K562 (cell line): ENCODE data around the gene USP48. TPM values are rescaled to one million over a fixed set of nuclear protein-coding genes. Genes with fewer than 3 reads are reported as not detected.

ENCODE experiments used
- ATAC-seq: fragments of 200-7000 bp; cut with Tn5 transposase; 3 replicates; pipeline ENCODE4 v1.9.1; 2020; ENCODE audit warnings: moderate library complexity
- BruUV-seq: library from RNA; stranded (reverse); fragments of 400-500 nt; replicated peaks from 2 replicates; lab custom pipeline; 2021; lab: Mats Ljungman, UMichigan
- CTCF ChIA-PET: fragments of 300-600 bp; formaldehyde crosslinking; extraction: SDS; loops from one replicate; lab custom pipeline; 2021; ENCODE audit warnings: low intra/inter-chr PET ratio; lab: Yijun Ruan, JAX
- POLR2A ChIA-PET: fragments of 300-600, 350-650 bp; sonication (Branson Sonifier 250); formaldehyde crosslinking; extraction: SDS; loops from one replicate; lab custom pipeline; 2021; ENCODE audit warnings: antibody characterized with exemption, inconsistent platforms; lab: Yijun Ruan, JAX
- DNase-seq, 4 experiments: peaks; one replicate each; pipeline versions ENCODE4 v3.0.0 to v3.0.0-alpha.2; 2011 to 2018; ENCODE audit warnings: low spot score in 3 of 4, mixed read lengths in 3 of 4; ENCODE audit errors: extremely low read depth in 1 of 4
- FAIRE-seq: peaks from 2 replicates; lab custom pipeline; 2011; peaks lifted over from hg19 to GRCh38; lab: Jason Lieb, UNC
- H2AFZ ChIP-seq: 2 replicates; pipeline ENCODE4 v1.6.0; 2011; ENCODE audit warnings: low read depth, low read length, control low read depth, inconsistent platforms
- H3K27ac ChIP-seq: fragments of 200-600 bp; 3 replicates; pipeline ENCODE4 v1.8.0; 2011; ENCODE audit warnings: low read depth, mild to moderate bottlenecking, control low read depth, inconsistent platforms, low read length, moderate library complexity, mixed read lengths; ENCODE audit errors: extremely low read depth
- H3K27me3 ChIP-seq, 2 experiments: fragments of 300-600 bp in 1 of 2; 2 replicates in 1 of 2; 3 replicates in 1 of 2; pipeline versions ENCODE4 v1.6.0 to v1.8.0; 2011; ENCODE audit warnings: inconsistent platforms in 2 of 2, low read length in 2 of 2, mild to moderate bottlenecking in 1 of 2, mixed read lengths in 1 of 2, moderate library complexity in 1 of 2; ENCODE audit not compliant: control insufficient read depth in 2 of 2, insufficient read depth in 2 of 2
- H3K36me3 ChIP-seq: fragments of 300-600 bp; 3 replicates; pipeline ENCODE4 v1.8.0; 2011; ENCODE audit warnings: mild to moderate bottlenecking, low read length, inconsistent platforms; ENCODE audit not compliant: control insufficient read depth, insufficient read depth
- H3K4me1 ChIP-seq, 2 experiments: fragments of 200-600 bp in 1 of 2; replicated peaks in 1 of 2; 2 replicates in 1 of 2; 3 replicates in 1 of 2; pipeline versions ENCODE4 v1.5.1 to v1.8.0; 2011; ENCODE audit warnings: inconsistent platforms in 2 of 2, low read length in 2 of 2, mild to moderate bottlenecking in 1 of 2, mixed read lengths in 1 of 2, moderate library complexity in 1 of 2; ENCODE audit not compliant: control insufficient read depth in 2 of 2, insufficient read depth in 2 of 2
- H3K4me2 ChIP-seq: 2 replicates; pipeline ENCODE4 v1.6.1; 2011; ENCODE audit warnings: low read length, control low read depth, inconsistent platforms, mixed read lengths; ENCODE audit not compliant: insufficient read depth
- H3K4me3 ChIP-seq: fragments of 200-600 bp; sonication (generic), shearing (Covaris generic); 2 replicates; pipeline ENCODE4 v1.5.1; 2016; ENCODE audit warnings: control low read depth, inconsistent platforms
- H3K79me2 ChIP-seq: fragments of 200-600 bp; 3 replicates; pipeline ENCODE4 v1.8.0; 2011; ENCODE audit warnings: low read length, inconsistent platforms; ENCODE audit not compliant: control insufficient read depth, insufficient read depth
- H3K9ac ChIP-seq, 2 experiments: 2 replicates each; pipeline versions ENCODE4 v1.6.0 to v1.6.1; 2011; ENCODE audit warnings: low read depth in 2 of 2, low read length in 2 of 2, control low read depth in 1 of 2, inconsistent platforms in 1 of 2, mild to moderate bottlenecking in 1 of 2, mixed read lengths in 1 of 2; ENCODE audit not compliant: insufficient read depth in 1 of 2
- H3K9me1 ChIP-seq: one replicate; pipeline ENCODE4 v1.6.0; 2011; ENCODE audit warnings: inconsistent platforms, mild to moderate bottlenecking, low read length, moderate library complexity; ENCODE audit not compliant: control insufficient read depth, insufficient read depth
- H3K9me3 ChIP-seq: replicated peaks from 2 replicates; pipeline ENCODE4 v1.5.1; 2011; ENCODE audit warnings: low read depth, low read length, inconsistent platforms; ENCODE audit not compliant: control insufficient read depth, insufficient read depth
- H4K20me1 ChIP-seq: replicated peaks from 2 replicates; pipeline ENCODE4 v1.6.1; 2011; ENCODE audit warnings: low read length, inconsistent platforms, mixed read lengths; ENCODE audit not compliant: control insufficient read depth, insufficient read depth
- CBFA2T3 ChIP-seq: fragments of 450-650 bp; IDR thresholded peaks from 2 replicates; pipeline ENCODE4 v1.6.1; 2017
- CC2D1A ChIP-seq: fragments of 450-650 bp; IDR thresholded peaks from 2 replicates; pipeline ENCODE4 v1.6.1; 2017; ENCODE audit warnings: mild to moderate bottlenecking
- HDAC8 ChIP-seq: fragments of 450-650 bp; IDR thresholded peaks from 2 replicates; pipeline ENCODE4 v1.6.1; 2016; ENCODE audit warnings: mild to moderate bottlenecking, missing genetic modification characterization, moderate library complexity, missing compliant biosample characterization
- HMG20B ChIP-seq: fragments of 250-450 bp; sonication (Bioruptor Pico); IDR thresholded peaks from 2 replicates; pipeline ENCODE4 v1.5.0; 2021; ENCODE audit warnings: mild to moderate bottlenecking
- HOMEZ ChIP-seq: fragments of 250-450 bp; sonication (Bioruptor Pico); IDR thresholded peaks from 2 replicates; pipeline ENCODE4 v1.4.0; 2020; ENCODE audit warnings: mild to moderate bottlenecking, moderate library complexity
- KAT7 ChIP-seq: sonication (generic); formaldehyde crosslinking; IDR thresholded peaks from 2 replicates; pipeline ENCODE4 v1.8.0; 2022; ENCODE audit warnings: missing genetic modification reagents, mild to moderate bottlenecking, borderline replicate concordance
- MCM5 ChIP-seq: fragments of 450-650 bp; IDR thresholded peaks from 2 replicates; pipeline ENCODE4 v1.6.1; 2016; ENCODE audit warnings: low read depth
- MXD1 ChIP-seq: fragments of 250-450 bp; sonication (Bioruptor Pico); IDR thresholded peaks from 2 replicates; pipeline ENCODE4 v1.8.0; 2021; ENCODE audit warnings: borderline replicate concordance, mild to moderate bottlenecking, moderate library complexity; ENCODE audit not compliant: poor library complexity, severe bottlenecking
- NBN ChIP-seq: fragments of 450-650 bp; IDR thresholded peaks from 2 replicates; pipeline ENCODE4 v1.6.1; 2016; ENCODE audit warnings: low read depth, mild to moderate bottlenecking
- PML ChIP-seq: IDR thresholded peaks from 2 replicates; pipeline ENCODE4 v1.6.1; 2012; ENCODE audit warnings: low read length, inconsistent platforms
- SETDB1 ChIP-seq: IDR thresholded peaks from one replicate; pipeline ENCODE4 v1.6.1; 2012; ENCODE audit warnings: low read length, control low read depth, inconsistent platforms
- SREBF1 ChIP-seq: fragments of 150-350 bp; IDR thresholded peaks from 2 replicates; pipeline ENCODE4 v1.6.1; 2014; ENCODE audit warnings: antibody characterized with exemption, low read depth, low read length, borderline replicate concordance
- ZBTB49 ChIP-seq: sonication (generic); formaldehyde crosslinking; IDR thresholded peaks from 2 replicates; pipeline ENCODE4 v1.8.0; 2022; ENCODE audit warnings: missing genetic modification reagents, mild to moderate bottlenecking, borderline replicate concordance
- ZNF41 ChIP-seq: fragments of 250-450 bp; sonication (Bioruptor Pico); conservative IDR thresholded peaks from 2 replicates; pipeline ENCODE4 v1.4.0; 2020; ENCODE audit warnings: mild to moderate bottlenecking
- WGBS: fragments of 100-300 bp; shearing (Covaris generic); methylation state at CpG from one replicate; pipeline ENCODE4 v1.1.6; 2016; ENCODE audit warnings: low coverage, mixed read lengths; ENCODE audit not compliant: insufficient coverage; ENCODE audit errors: missing lambda C conversion rate; 5-methylcytosine and 5-hydroxymethylcytosine counted together
- in situ Hi-C: fragments of 300-500 bp; cut with MboI; formaldehyde crosslinking; loops from 4 replicates; pipeline ENCODE4 v1.15.0; 2018; ENCODE audit warnings: inconsistent platforms, mixed read lengths
- intact Hi-C: fragments of 100-400 bp; cut with micrococcal nuclease; formaldehyde crosslinking; loops from 2 replicates; pipeline ENCODE4 v1.14.2; 2022
- polyA plus RNA-seq, 8 experiments: library from polyadenylated mRNA; depleted of rRNA in 4 of 8; stranded (reverse) in 5 of 8; unstranded in 3 of 8; fragments of >200 nt; fragmentation: Nextera tagmentation in 2 of 8; fragmentation: Illumina TruSeq in 1 of 8; extraction: Ambion mirVana in 2 of 8; extraction: Trizol in 1 of 8; gene quantifications; 2 replicates each; pipeline versions ENCODE4 v1.2.1 to v1.2.3, GENCODE V29; 2011 to 2014; ENCODE audit warnings: inconsistent platforms in 1 of 8, missing spikeins in 1 of 8
- total RNA-seq, 7 experiments: library from RNA; depleted of rRNA in 6 of 7; stranded (reverse); fragments of >200 nt in 6 of 7; fragmentation: Illumina TruSeq in 2 of 7; extraction: Trizol in 2 of 7; gene quantifications; 2 replicates each; pipeline versions ENCODE4 v1.2.1 to v1.2.3, GENCODE V29; 2011 to 2021; ENCODE audit warnings: low replicate concordance in 1 of 7

Gene USP48
- total and polyA plus RNA-seq, 9 of the 15 experiments (the other 6 are each of a cell fraction or from before 2014, with no cell fraction given) = 23.3 to 123 (median 106) TPM

GRCh38 chr1:21639594-21640041, 143.3 kb downstream of the USP48 start:
- no peaks in the 10 kb centered on the region for H3K9me3 ChIP-seq
- ChIA-PET CTCF (no interaction called here), POLR2A (interaction anchor here (0.6 to 4.8 kb wide), 5 partner anchors 8 to 20 kb away, joined by 3 to 23 read pairs (median 5); no protein-coding TSS in a partner anchor)
- H3K36me3 ChIP-seq = peaks cover 11% of the 10 kb centered on the region; the same call in 1 of the 3 replicates
- in situ Hi-C loops (no loop called here), intact Hi-C loops (no loop called here)
- BruUV-seq = no TSS peak
- no peaks in the 10 kb centered on the region for H3K27me3 ChIP-seq
- no peak overlapping the region for H3K4me3 ChIP-seq
- H3K79me2 ChIP-seq = peaks cover 2% of the 10 kb centered on the region; the same call in 1 of the 3 replicates
- H2AFZ ChIP-seq = peak overlapping the region; percentile 50
- 30% methylated on average over 24 of the region's 24 CpGs for WGBS
- H3K4me2 ChIP-seq = peak overlapping the region; percentile 1; the same call in 1 of the 2 replicates
- FAIRE-seq (no peak), ATAC-seq (peak; percentile 53), DNase-seq (peak; percentile 61 to 78 (median 72))
- peaks cover 36 to 51% of the 10 kb centered on the region in 2 experiments for H3K4me1 ChIP-seq
- H3K9me1 ChIP-seq = no peaks in the 10 kb centered on the region
- peak overlapping the region; percentile 50 to 89 for H3K9ac ChIP-seq
- peak overlapping the region; percentile 78; the same call in 2 of the 3 replicates for H3K27ac ChIP-seq
- H4K20me1 ChIP-seq = no peaks in the 10 kb centered on the region; the same call in 1 of the 2 replicates
- TF ChIP-seq NBN = no peak
- TF ChIP-seq MCM5 = no peak
- no peak for TF ChIP-seq ZNF41
- TF ChIP-seq KAT7 (CRISPR knock-in tag) = no peak
- no peak for TF ChIP-seq MXD1 (CRISPR knock-in tag)
- no peak for TF ChIP-seq SREBF1
- TF ChIP-seq PML = no peak
- no peak for TF ChIP-seq ZBTB49 (CRISPR knock-in tag)
- TF ChIP-seq HOMEZ (CRISPR knock-in tag) = 0 out of 2 replicates have a peak, but pooled peaks have one; percentile 67
- TF ChIP-seq CBFA2T3 = 0 out of 2 replicates have a peak, but pooled peaks have one; percentile 16
- 0 out of 2 replicates have a peak, but pooled peaks have one; percentile 18 for TF ChIP-seq HDAC8 (tag)
- TF ChIP-seq CC2D1A = no peak
- TF ChIP-seq SETDB1 = no peak
- TF ChIP-seq HMG20B = no peak
